Panc1 (cell line): ENCODE data around the gene RNF133. TPM values are rescaled to one million over a fixed set of nuclear protein-coding genes. Genes with fewer than 3 reads are reported as not detected.
"Not testable (repeated sequence)": the region's sequence is repeated elsewhere in the genome, so short reads cannot be mapped to it uniquely, and the experiment has no call there.

Source experiments
- ATAC-seq: fragments of 200-7000 bp; cut with Tn5 transposase; 2 replicates; pipeline ENCODE4 v1.9.1; 2020; ENCODE audit warnings: mild to moderate bottlenecking, moderate library complexity
- BruUV-seq: library from RNA; stranded (reverse); fragments of 400-500 nt; replicated peaks from 2 replicates; lab custom pipeline; 2021; lab: Mats Ljungman, UMichigan
- CTCF ChIA-PET: fragments of 300-600 bp; sonication (Branson Sonifier 250); formaldehyde crosslinking; loops from one replicate; lab custom pipeline; 2022; ENCODE audit warnings: antibody characterized with exemption; lab: Charles Lee
- POLR2A ChIA-PET: fragments of 300-600 bp; sonication (Branson Sonifier 250); formaldehyde crosslinking; loops from one replicate; lab custom pipeline; 2022; ENCODE audit warnings: antibody characterized with exemption; lab: Charles Lee
- DNase-seq: peaks from one replicate; pipeline ENCODE4 v3.0.0-alpha.2; 2010; ENCODE audit warnings: low read depth, low spot score
- H3K27ac ChIP-seq: 2 replicates; pipeline ENCODE4 v1.5.1; 2011; ENCODE audit warnings: mild to moderate bottlenecking, low read length, inconsistent platforms
- H3K27me3 ChIP-seq: fragments of 200-500 bp; sonication (Bioruptor generic); 2 replicates; pipeline ENCODE4 v1.6.0; 2014; ENCODE audit warnings: low read length, inconsistent platforms; ENCODE audit not compliant: control insufficient read depth, insufficient read depth
- H3K36me3 ChIP-seq: fragments of 200-500 bp; sonication (Bioruptor generic); 2 replicates; pipeline ENCODE4 v1.5.1; 2014; ENCODE audit warnings: inconsistent platforms, mild to moderate bottlenecking, low read length, moderate library complexity; ENCODE audit not compliant: control insufficient read depth, insufficient read depth
- H3K4me1 ChIP-seq: 2 replicates; pipeline ENCODE4 v1.5.1; 2011; ENCODE audit warnings: inconsistent platforms, mild to moderate bottlenecking, low read length, moderate library complexity; ENCODE audit not compliant: control insufficient read depth, insufficient read depth
- H3K4me3 ChIP-seq, 2 experiments: 2 replicates each; pipeline ENCODE4 v1.5.1; 2011 to 2012; ENCODE audit warnings: low read depth in 2 of 2, low read length in 2 of 2, mild to moderate bottlenecking in 2 of 2, inconsistent platforms in 1 of 2, moderate library complexity in 1 of 2
- H3K9me3 ChIP-seq: fragments of 200-500 bp; sonication (Bioruptor generic); 2 replicates; pipeline ENCODE4 v1.5.1; 2014; ENCODE audit warnings: low read depth, mild to moderate bottlenecking, inconsistent platforms, low read length, moderate library complexity; ENCODE audit not compliant: control insufficient read depth, insufficient read depth
- CTCF ChIP-seq: fragments of 450-650 bp; IDR thresholded peaks from 2 replicates; pipeline ENCODE4 v1.5.1; 2017; ENCODE audit warnings: mild to moderate bottlenecking
- POLR2AphosphoS5 ChIP-seq: IDR thresholded peaks from 2 replicates; pipeline ENCODE4 v1.6.1; 2012; ENCODE audit warnings: mild to moderate bottlenecking, low read depth, low read length, moderate library complexity
- REST ChIP-seq, 2 experiments: IDR thresholded peaks; 2 replicates each; pipeline ENCODE4 v1.6.1; 2011 to 2012; ENCODE audit warnings: low read depth in 2 of 2, control low read depth in 1 of 2, low read length in 1 of 2, mild to moderate bottlenecking in 1 of 2, moderate library complexity in 1 of 2; ENCODE audit not compliant: insufficient read depth in 1 of 2
- SIN3A ChIP-seq: IDR thresholded peaks from 2 replicates; pipeline ENCODE4 v1.6.1; 2012; ENCODE audit warnings: low read depth, mild to moderate bottlenecking, low read length, moderate library complexity, borderline replicate concordance; ENCODE audit not compliant: insufficient read depth
- TCF7L2 ChIP-seq: IDR thresholded peaks from 2 replicates; pipeline ENCODE4 v1.6.1; 2011; ENCODE audit warnings: mild to moderate bottlenecking, low read depth, low read length, inconsistent platforms
- in situ Hi-C: cut with HindIII; loops from 2 replicates; pipeline ENCODE4 v1.10.0; 2016; ENCODE audit warnings: low sequenced_read_pairs, low pct_unique_long_range_greater_than_20kb
- intact Hi-C: fragments of 100-400 bp; cut with micrococcal nuclease; formaldehyde crosslinking; loops from one replicate; pipeline ENCODE4 v1.10.0; 2022; ENCODE audit not compliant: unreplicated experiment
- total RNA-seq: library from RNA; stranded (reverse); gene quantifications from one replicate; pipeline ENCODE4 v1.2.1, GENCODE V29; 2021; ENCODE audit not compliant: unreplicated experiment

Gene RNF133
- total RNA-seq, 1 experiment from 2014 or later, result not detected

GRCh38 chr7:122679813-122680212 lies 19.1 kb downstream of the RNF133 start:
- ATAC-seq (no peak), DNase-seq (no peak)
- ChIA-PET CTCF (no interaction called here), POLR2A (no interaction called here)
- H3K36me3 ChIP-seq, result no peaks in the 10 kb centered on the region
- no peaks in the 10 kb centered on the region for H3K27me3 ChIP-seq
- no TSS peak for BruUV-seq
- no peaks in the 10 kb centered on the region for H3K4me1 ChIP-seq
- in situ Hi-C loops, result no loop called here
- intact Hi-C loops, result no loop called here
- H3K9me3 ChIP-seq, result no peaks in the 10 kb centered on the region
- no peak overlapping the region for H3K4me3 ChIP-seq
- no peak overlapping the region for H3K27ac ChIP-seq
- TF ChIP-seq TCF7L2 (no peak), CTCF (no peak), SIN3A (no peak), POLR2AphosphoS5 (no peak), REST (IDR thresholded peaks at IDR 0.05; ENCODE audit: insufficient read depth in 1 of 2, low read depth in 2 of 2, low read length in 1 of 2) (no peak)

GRCh38 chr7:122679269-122679709 lies 19.6 kb downstream of the RNF133 start:
- H3K4me3 ChIP-seq, BruUV-seq, H3K4me1 ChIP-seq, H3K9me3 ChIP-seq, intact Hi-C loops, H3K36me3 ChIP-seq, CTCF ChIA-PET, H3K27ac ChIP-seq, in situ Hi-C loops, H3K27me3 ChIP-seq, POLR2A ChIA-PET, DNase-seq, ATAC-seq: not testable (repeated sequence)

- TF ChIP-seq TCF7L2 (no peak), SIN3A (no peak), REST (IDR thresholded peaks at IDR 0.05; ENCODE audit: insufficient read depth in 1 of 2, low read depth in 2 of 2, low read length in 1 of 2) (no peak), CTCF (no peak), POLR2AphosphoS5 (no peak)
- ATAC-seq, result no peak
- Histone ChIP-seq H3K27me3 (no peaks in the 10 kb centered on the region), H3K36me3 (no peaks in the 10 kb centered on the region), H3K4me3 (no peak overlapping the region), H3K9me3 (no peaks in the 10 kb centered on the region), H3K27ac (no peak overlapping the region), H3K4me1 (no peaks in the 10 kb centered on the region)
- no peak for DNase-seq
- no TSS peak for BruUV-seq
- POLR2A ChIA-PET, result no interaction called here
- in situ Hi-C loops (no loop called here), intact Hi-C loops (no loop called here)
- CTCF ChIA-PET, result no interaction called here
These were observed 21.8 kb downstream of the RNF133 start for GRCh38 chr7:122677149-122677548.
